HepG2 (cell line): ENCODE data around the gene TRMT1. TPM values are rescaled to one million over a fixed set of nuclear protein-coding genes. Genes with fewer than 3 reads are reported as not detected.
A peak's percentile ranks its signal among the peaks of the same experiment; 100 is the strongest.

ENCODE experiments used
- AGO2 ChIP-seq: fragments of 200-400 bp; formaldehyde crosslinking; optimal IDR thresholded peaks from 2 replicates; pipeline ENCODE3; 2017; ENCODE audit warnings: mild to moderate bottlenecking, low read depth, low read length, moderate library complexity
- ATAD3A ChIP-seq: sonication (generic); formaldehyde crosslinking; IDR thresholded peaks from 2 replicates; pipeline ENCODE4 v1.4.0; 2020; ENCODE audit warnings: missing genetic modification reagents
- BRCA1 ChIP-seq: sonication (generic); formaldehyde crosslinking; IDR thresholded peaks from 2 replicates; pipeline ENCODE4 v1.4.0; 2020; ENCODE audit warnings: missing genetic modification reagents
- FOXK1 ChIP-seq: sonication (generic); formaldehyde crosslinking; IDR thresholded peaks from 2 replicates; pipeline ENCODE4 v1.4.0; 2020; ENCODE audit warnings: low read depth, missing genetic modification reagents, borderline replicate concordance
- FOXK2 ChIP-seq: fragments of 450-650 bp; IDR thresholded peaks from 2 replicates; pipeline ENCODE4 v1.6.1; 2016
- GFI1 ChIP-seq: sonication (generic); formaldehyde crosslinking; IDR thresholded peaks from 2 replicates; pipeline ENCODE4 v1.5.0; 2020; ENCODE audit warnings: missing genetic modification reagents, mild to moderate bottlenecking, borderline replicate concordance
- HDAC6 ChIP-seq: fragments of 200-600 bp; sonication (generic); IDR thresholded peaks from 2 replicates; pipeline ENCODE4 v1.7.0; 2017; ENCODE audit warnings: mild to moderate bottlenecking, antibody characterized with exemption, low read length, low read depth
- KAT8 ChIP-seq: IDR thresholded peaks from 2 replicates; pipeline ENCODE4 v1.6.1; 2016; ENCODE audit warnings: missing genetic modification reagents, missing compliant biosample characterization
- MBNL3 ChIP-seq: fragments of 250-450 bp; sonication (Bioruptor Pico); conservative IDR thresholded peaks from 2 replicates; pipeline ENCODE4 v1.8.0; 2022; ENCODE audit warnings: mild to moderate bottlenecking, inconsistent platforms
- MED13 ChIP-seq: sonication (generic); formaldehyde crosslinking; IDR thresholded peaks from 2 replicates; pipeline ENCODE4 v1.5.0; 2020; ENCODE audit warnings: missing genetic modification reagents
- MEIS2 ChIP-seq: sonication (generic); formaldehyde crosslinking; IDR thresholded peaks from 2 replicates; pipeline ENCODE4 v1.9.0; 2021; ENCODE audit warnings: mild to moderate bottlenecking, missing genetic modification reagents
- MIXL1 ChIP-seq: IDR thresholded peaks from 2 replicates; pipeline ENCODE4 v1.6.1; 2016
- NBN ChIP-seq: fragments of 450-650 bp; conservative IDR thresholded peaks from 2 replicates; pipeline ENCODE4 v1.6.1; 2017
- PHF21A ChIP-seq: sonication (generic); formaldehyde crosslinking; IDR thresholded peaks from 2 replicates; pipeline ENCODE4 v1.5.0; 2020; ENCODE audit warnings: mild to moderate bottlenecking, missing genetic modification reagents
- PHF5A ChIP-seq: IDR thresholded peaks from one replicate; pipeline ENCODE4 v1.6.1; 2018; ENCODE audit warnings: low read depth, missing genetic modification reagents; ENCODE audit not compliant: unreplicated experiment
- RELA ChIP-seq: sonication (generic); formaldehyde crosslinking; IDR thresholded peaks from 2 replicates; pipeline ENCODE4 v1.4.0; 2020; ENCODE audit warnings: missing genetic modification reagents
- SRSF4 ChIP-seq: fragments of 200-400 bp; formaldehyde crosslinking; IDR thresholded peaks from one replicate; pipeline ENCODE4 v1.6.1; 2018; ENCODE audit warnings: mild to moderate bottlenecking, low read depth, low read length, moderate library complexity; ENCODE audit not compliant: poor library complexity, severe bottlenecking
- TBX2 ChIP-seq: sonication (generic); formaldehyde crosslinking; IDR thresholded peaks from 2 replicates; pipeline ENCODE4 v1.5.0; 2020; ENCODE audit warnings: missing genetic modification reagents, mild to moderate bottlenecking, borderline replicate concordance
- WIZ ChIP-seq: sonication (generic); formaldehyde crosslinking; IDR thresholded peaks from 2 replicates; pipeline ENCODE4 v1.5.1; 2020; ENCODE audit warnings: mild to moderate bottlenecking, missing genetic modification reagents
- ZMAT3 ChIP-seq: sonication (generic); formaldehyde crosslinking; conservative IDR thresholded peaks from 2 replicates; pipeline ENCODE4 v1.7.0; 2021; ENCODE audit warnings: missing genetic modification reagents
- ZNF331 ChIP-seq: sonication (generic); formaldehyde crosslinking; IDR thresholded peaks from 2 replicates; pipeline ENCODE4 v1.4.0; 2020; ENCODE audit warnings: missing genetic modification reagents
- ZNF746 ChIP-seq: sonication (generic); formaldehyde crosslinking; IDR thresholded peaks from 2 replicates; pipeline ENCODE4 v1.8.0; 2022; ENCODE audit warnings: mild to moderate bottlenecking, missing genetic modification reagents
- ZNF777 ChIP-seq: sonication (generic); formaldehyde crosslinking; IDR thresholded peaks from 2 replicates; pipeline ENCODE4 v1.4.0; 2020; ENCODE audit warnings: missing genetic modification reagents
- ZNF816 ChIP-seq: sonication (generic); formaldehyde crosslinking; IDR thresholded peaks from 2 replicates; pipeline ENCODE4 v1.8.0; 2022; ENCODE audit warnings: missing genetic modification reagents, mild to moderate bottlenecking, borderline replicate concordance
- ZSCAN25 ChIP-seq: sonication (generic); formaldehyde crosslinking; IDR thresholded peaks from 2 replicates; pipeline ENCODE4 v1.8.0; 2022; ENCODE audit warnings: mild to moderate bottlenecking, missing genetic modification reagents
- ZZZ3 ChIP-seq: sonication (generic); formaldehyde crosslinking; IDR thresholded peaks from 2 replicates; pipeline ENCODE4 v1.4.0; 2020; ENCODE audit warnings: missing genetic modification reagents, mild to moderate bottlenecking, borderline replicate concordance
- polyA plus RNA-seq, 8 experiments: library from polyadenylated mRNA; depleted of rRNA in 3 of 8; stranded (reverse) in 7 of 8; unstranded in 1 of 8; fragments of >200 nt; fragmentation: Illumina TruSeq in 4 of 8; extraction: Trizol in 4 of 8; gene quantifications; 2 replicates each; pipeline versions ENCODE4 v1.2.1 to v1.2.3, GENCODE V29; 2011 to 2016; ENCODE audit warnings: low read depth in 4 of 8, missing spikeins in 1 of 8, mixed read lengths in 1 of 8; ENCODE audit not compliant: insufficient read depth in 1 of 8
- total RNA-seq, 5 experiments: library from RNA; depleted of rRNA; stranded (reverse); fragments of >200 nt; fragmentation: Illumina TruSeq; extraction: Trizol; gene quantifications; 2 replicates each; pipeline ENCODE4 v1.2.3, GENCODE V29; 2016; ENCODE audit warnings: low read depth in 1 of 5
- TF ChIP-seq, protein P1 (sequence below): sonication (generic); formaldehyde crosslinking; IDR thresholded peaks from 2 replicates; pipeline ENCODE4 v1.4.0; 2020; ENCODE audit warnings: mild to moderate bottlenecking, missing genetic modification reagents
- TF ChIP-seq, protein P2 (sequence below): sonication (generic); formaldehyde crosslinking; IDR thresholded peaks from 2 replicates; pipeline ENCODE4 v1.5.1; 2020; ENCODE audit warnings: mild to moderate bottlenecking, moderate library complexity, missing genetic modification reagents
- TF ChIP-seq, protein P3 (sequence below): sonication (generic); formaldehyde crosslinking; IDR thresholded peaks from 2 replicates; pipeline ENCODE4 v1.9.0; 2021; ENCODE audit warnings: missing genetic modification reagents, borderline replicate concordance
- TF ChIP-seq, protein P4 (sequence below): sonication (generic); formaldehyde crosslinking; IDR thresholded peaks from 2 replicates; pipeline ENCODE4 v1.5.0; 2020; ENCODE audit warnings: missing genetic modification reagents

TRMT1 gene
- total and polyA plus RNA-seq, 2 of the 13 experiments (the other 11 are each of a cell fraction or from before 2014, with no cell fraction given) = 35.5 to 44.1 TPM

DNA sequence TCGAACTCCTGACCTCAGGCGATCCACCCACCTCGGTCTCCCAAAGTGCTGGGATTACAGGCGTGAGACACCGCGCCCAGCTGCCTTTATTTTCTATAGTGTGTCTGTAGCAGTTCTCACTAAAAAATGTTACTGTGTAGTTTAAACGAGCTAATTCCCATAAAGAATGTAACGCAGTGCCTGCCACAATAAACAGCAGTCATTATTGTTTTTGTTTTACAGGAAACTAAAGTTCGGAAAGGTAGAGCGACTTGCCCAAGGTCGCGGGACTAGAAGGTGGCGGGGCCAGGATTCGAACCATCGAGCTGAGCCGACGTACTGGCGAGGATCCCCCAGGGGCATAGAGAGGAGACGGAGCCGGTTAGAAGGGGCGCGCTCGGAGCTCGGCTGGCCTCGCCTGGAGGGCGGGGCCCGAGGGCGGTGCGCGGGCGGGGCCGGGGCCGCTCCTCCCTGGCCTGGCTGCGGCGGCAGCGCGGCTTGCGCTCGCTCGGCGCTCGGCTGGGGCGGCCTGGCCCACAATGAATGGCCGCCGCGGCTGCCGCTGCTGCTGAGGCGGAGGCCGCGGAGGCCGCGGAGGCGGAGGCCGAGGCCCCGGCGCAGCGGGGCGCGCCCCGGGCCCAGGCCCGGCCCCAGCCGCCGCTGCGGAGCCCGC, 1.4 kb upstream of the TRMT1 start, which contains the start of gene NACC1 (continued):
- TF ChIP-seq ZNF331 (CRISPR knock-in tag) (no peak), FOXK2 (no peak), PHF5A (no peak), AGO2 (no peak), MED13 (CRISPR knock-in tag) (no peak), TBX2 (CRISPR knock-in tag) (no peak), GFI1 (no peak), ZZZ3 (CRISPR knock-in tag) (no peak), RELA (CRISPR knock-in tag) (peak; percentile 44; the same call in 1 of the 2 replicates), ZNF816 (no peak), MEIS2 (CRISPR knock-in tag) (no peak; the same call in 1 of the 2 replicates), ZNF746 (CRISPR knock-in tag) (no peak), KAT8 (CRISPR knock-in tag) (0 out of 2 replicates have a peak, but pooled peaks have one; percentile 31), ZNF777 (CRISPR knock-in tag) (peak; percentile 58; the same call in 1 of the 2 replicates), HDAC6 (no peak), ZMAT3 (CRISPR knock-in tag) (no peak), ATAD3A (CRISPR knock-in tag) (no peak), MIXL1 (CRISPR knock-in tag) (no peak), MBNL3 (CRISPR knock-in tag) (no peak), SRSF4 (no peak), PHF21A (CRISPR knock-in tag) (no peak), NBN (no peak), FOXK1 (no peak; the same call in 1 of the 2 replicates), BRCA1 (CRISPR knock-in tag) (0 out of 2 replicates have a peak, but pooled peaks have one; percentile 21), ZSCAN25 (CRISPR knock-in tag) (0 out of 2 replicates have a peak, but pooled peaks have one; percentile 61), WIZ (CRISPR knock-in tag) (no peak)
- TF ChIP-seq, protein P1, sequence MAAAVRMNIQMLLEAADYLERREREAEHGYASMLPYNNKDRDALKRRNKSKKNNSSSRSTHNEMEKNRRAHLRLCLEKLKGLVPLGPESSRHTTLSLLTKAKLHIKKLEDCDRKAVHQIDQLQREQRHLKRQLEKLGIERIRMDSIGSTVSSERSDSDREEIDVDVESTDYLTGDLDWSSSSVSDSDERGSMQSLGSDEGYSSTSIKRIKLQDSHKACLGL (CRISPR knock-in tag) = no peak
- TF ChIP-seq, protein P2, sequence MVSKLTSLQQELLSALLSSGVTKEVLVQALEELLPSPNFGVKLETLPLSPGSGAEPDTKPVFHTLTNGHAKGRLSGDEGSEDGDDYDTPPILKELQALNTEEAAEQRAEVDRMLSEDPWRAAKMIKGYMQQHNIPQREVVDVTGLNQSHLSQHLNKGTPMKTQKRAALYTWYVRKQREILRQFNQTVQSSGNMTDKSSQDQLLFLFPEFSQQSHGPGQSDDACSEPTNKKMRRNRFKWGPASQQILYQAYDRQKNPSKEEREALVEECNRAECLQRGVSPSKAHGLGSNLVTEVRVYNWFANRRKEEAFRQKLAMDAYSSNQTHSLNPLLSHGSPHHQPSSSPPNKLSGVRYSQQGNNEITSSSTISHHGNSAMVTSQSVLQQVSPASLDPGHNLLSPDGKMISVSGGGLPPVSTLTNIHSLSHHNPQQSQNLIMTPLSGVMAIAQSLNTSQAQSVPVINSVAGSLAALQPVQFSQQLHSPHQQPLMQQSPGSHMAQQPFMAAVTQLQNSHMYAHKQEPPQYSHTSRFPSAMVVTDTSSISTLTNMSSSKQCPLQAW (CRISPR knock-in tag) = no peak
- TF ChIP-seq, protein P3, sequence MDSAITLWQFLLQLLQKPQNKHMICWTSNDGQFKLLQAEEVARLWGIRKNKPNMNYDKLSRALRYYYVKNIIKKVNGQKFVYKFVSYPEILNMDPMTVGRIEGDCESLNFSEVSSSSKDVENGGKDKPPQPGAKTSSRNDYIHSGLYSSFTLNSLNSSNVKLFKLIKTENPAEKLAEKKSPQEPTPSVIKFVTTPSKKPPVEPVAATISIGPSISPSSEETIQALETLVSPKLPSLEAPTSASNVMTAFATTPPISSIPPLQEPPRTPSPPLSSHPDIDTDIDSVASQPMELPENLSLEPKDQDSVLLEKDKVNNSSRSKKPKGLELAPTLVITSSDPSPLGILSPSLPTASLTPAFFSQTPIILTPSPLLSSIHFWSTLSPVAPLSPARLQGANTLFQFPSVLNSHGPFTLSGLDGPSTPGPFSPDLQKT (CRISPR knock-in tag) = no peak
- TF ChIP-seq, protein P4, sequence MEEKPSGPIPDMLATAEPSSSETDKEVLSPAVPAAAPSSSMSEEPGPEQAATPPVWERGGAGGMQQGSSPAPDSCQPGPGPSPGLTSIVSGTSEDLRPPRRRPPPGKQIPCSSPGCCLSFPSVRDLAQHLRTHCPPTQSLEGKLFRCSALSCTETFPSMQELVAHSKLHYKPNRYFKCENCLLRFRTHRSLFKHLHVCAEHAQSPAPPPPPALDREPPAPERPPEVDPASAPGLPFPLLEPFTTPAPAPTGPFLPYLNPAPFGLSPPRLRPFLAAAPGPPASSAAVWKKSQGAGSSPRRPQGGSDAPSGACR = no peak
